Esophagus squamous epithelium (tissue), 5 donors: ENCODE data around the gene KCNQ4. TPM values are rescaled to one million over a fixed set of nuclear protein-coding genes. Genes with fewer than 3 reads are reported as not detected.

Experiments used
- DNase-seq: peaks from one replicate; lab custom pipeline; 2025; lab: John Stamatoyannopoulos, UW
- H3K27ac ChIP-seq, 4 donors: fragments of 200-600 bp; sonication (generic); one replicate each; pipeline ENCODE4 v1.5.1; 2016 to 2019; ENCODE audit warnings: mild to moderate bottlenecking in 1 of 4
- H3K27me3 ChIP-seq, 4 donors: fragments of 200-600 bp; sonication (generic); 1 replicate in 3 of 4; 2 replicates in 1 of 4; pipeline versions ENCODE4 v1.5.1 to v1.6.0; 2017 to 2021; ENCODE audit warnings: antibody characterized with exemption in 1 of 4
- H3K36me3 ChIP-seq, 3 donors: fragments of 200-600 bp; sonication (generic); one replicate each; pipeline ENCODE4 v1.5.1; 2016 to 2019
- H3K4me1 ChIP-seq, 3 donors: fragments of 200-600 bp; sonication (generic); one replicate each; pipeline ENCODE4 v1.5.1; 2017 to 2019
- H3K4me3 ChIP-seq, 4 donors: fragments of 200-600 bp; sonication (generic); 1 replicate in 3 of 4; 2 replicates in 1 of 4; pipeline ENCODE4 v1.5.1; 2016 to 2019; ENCODE audit warnings: mild to moderate bottlenecking in 2 of 4, moderate library complexity in 1 of 4
- H3K9me3 ChIP-seq, 3 donors: fragments of 200-600 bp; sonication (generic); one replicate each; pipeline ENCODE4 v1.5.1; 2016 to 2019
- CTCF ChIP-seq, 6 experiments: fragments of 450-650 bp in 4 of 6; fragments of 200-600 bp in 2 of 6; sonication (generic) in 2 of 6; IDR thresholded peaks; one replicate each; pipeline ENCODE4 v1.5.1; 2016 to 2019; ENCODE audit warnings: antibody characterized with exemption in 6 of 6, mild to moderate bottlenecking in 4 of 6, moderate library complexity in 4 of 6
- POLR2A ChIP-seq, 4 donors: fragments of 450-650 bp; IDR thresholded peaks; one replicate each; pipeline ENCODE4 v1.6.1; 2017; ENCODE audit warnings: antibody characterized with exemption in 4 of 4, mild to moderate bottlenecking in 4 of 4, moderate library complexity in 3 of 4
- WGBS, 2 donors: methylation state at CpG; one replicate each; pipeline ENCODE4 v1.1.5; 2018; 5-methylcytosine and 5-hydroxymethylcytosine counted together
- intact Hi-C: fragments of 100-400 bp; cut with DNase I; formaldehyde crosslinking; loops from one replicate; pipeline ENCODE4 v1.15.0; 2022
- total RNA-seq, 4 donors: library from RNA; depleted of rRNA; stranded (reverse); fragments of >200 nt; gene quantifications; one replicate each; pipeline ENCODE4 v1.1.0, GENCODE V29; 2016
- donor health status: DM: yes; HTN: yes; CAD: no.

Gene KCNQ4
- total RNA-seq, 4 donors from 2014 or later: 0.50 to 2.1 (median 0.81) TPM

DNA sequence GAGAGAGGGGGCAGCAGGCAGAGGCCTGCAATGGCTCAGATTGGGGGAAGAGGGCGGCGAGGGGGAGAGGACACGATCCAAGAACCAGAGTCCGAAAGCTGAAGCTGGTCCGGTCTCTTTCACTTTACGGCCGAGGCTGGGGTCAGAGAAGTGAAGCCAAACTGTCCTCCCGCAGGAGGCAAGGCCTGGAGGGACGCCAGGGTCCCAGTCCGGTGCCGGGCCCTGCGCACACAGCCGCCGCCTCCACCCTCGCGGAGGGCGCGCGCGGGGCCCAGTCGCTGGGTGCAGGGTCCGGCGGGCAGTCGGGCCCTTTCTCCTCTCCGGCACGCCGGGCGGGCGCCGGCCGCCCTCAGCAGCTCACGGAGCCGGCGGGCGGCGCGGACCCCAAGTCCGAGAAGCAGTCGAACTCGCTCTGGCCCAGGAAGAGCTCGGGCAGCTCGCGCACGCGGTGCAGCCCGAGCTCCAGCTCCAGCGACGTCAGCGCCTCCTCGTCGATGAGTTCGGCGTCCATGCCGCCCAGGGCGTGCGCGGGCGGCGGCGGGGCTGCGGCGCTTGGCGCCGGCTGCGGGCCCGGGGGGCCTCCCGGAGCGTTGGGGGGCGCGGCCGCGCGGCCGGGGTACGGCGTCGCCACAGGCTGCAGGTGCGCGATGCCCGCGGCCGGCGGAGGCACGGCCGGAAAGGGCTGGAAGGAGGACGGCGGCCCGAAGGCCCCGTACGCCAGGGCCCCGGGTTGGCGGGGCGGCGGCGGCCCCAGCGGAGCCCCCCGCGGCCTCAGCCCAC lies 77.8 kb downstream of the KCNQ4 start:
- intact Hi-C loops: no loop called here

GRCh38 chr1:40862008-40862863 lies 78.6 kb downstream of the KCNQ4 start, which contains the start of gene CITED4:
CITED4 (minus strand) TSS chr1:40862363; CDS start chr1:40862127, 236 bp downstream.
- 6% methylated on average over 8 of the region's 75 CpGs; no CpG with 5 or more reads in 1 of the 2 donors for WGBS, 2 donors
- Histone ChIP-seq H3K9me3 (no peaks in the 10 kb centered on the region), H3K4me3 (peak within 1 kb of the TSS; percentile 59 to 95 (median 86)), H3K36me3 (no peaks in the 10 kb centered on the region), H3K27me3 (no peaks in the 10 kb centered on the region), H3K4me1 (peaks cover 6 to 69% (median 9%) of the 10 kb centered on the region in 3 donors), H3K27ac (peak within 1 kb of the TSS; percentile 90 to 94 (median 94))
- peak in 3 of 6 experiments; percentile 2 to 24 (median 17) for TF ChIP-seq CTCF (IDR thresholded peaks at IDR 0.05)
- peak in 3 of 4 donors; percentile 94 to 98 (median 96) for TF ChIP-seq POLR2A (IDR thresholded peaks at IDR 0.05)
- intact Hi-C loops: no loop called here
- peak; percentile 57 for DNase-seq

More for the DNA sequence above, 77.8 kb downstream of the KCNQ4 start:
- Histone ChIP-seq H3K4me3 (peak overlapping the region; percentile 59 to 95 (median 86)), H3K27ac (peak overlapping the region; percentile 90 to 94 (median 94)), H3K4me1 (peaks cover 6 to 78% (median 9%) of the 10 kb centered on the region in 3 donors), H3K27me3 (no peaks in the 10 kb centered on the region), H3K36me3 (no peaks in the 10 kb centered on the region), H3K9me3 (no peaks in the 10 kb centered on the region)
- DNase-seq: no peak
- 6 to 20% methylated on average over 1 to 34 of the region's 98 CpGs for WGBS, 2 donors
- no peak for TF ChIP-seq CTCF (IDR thresholded peaks at IDR 0.05)
- TF ChIP-seq POLR2A (IDR thresholded peaks at IDR 0.05): no peak

DNA sequence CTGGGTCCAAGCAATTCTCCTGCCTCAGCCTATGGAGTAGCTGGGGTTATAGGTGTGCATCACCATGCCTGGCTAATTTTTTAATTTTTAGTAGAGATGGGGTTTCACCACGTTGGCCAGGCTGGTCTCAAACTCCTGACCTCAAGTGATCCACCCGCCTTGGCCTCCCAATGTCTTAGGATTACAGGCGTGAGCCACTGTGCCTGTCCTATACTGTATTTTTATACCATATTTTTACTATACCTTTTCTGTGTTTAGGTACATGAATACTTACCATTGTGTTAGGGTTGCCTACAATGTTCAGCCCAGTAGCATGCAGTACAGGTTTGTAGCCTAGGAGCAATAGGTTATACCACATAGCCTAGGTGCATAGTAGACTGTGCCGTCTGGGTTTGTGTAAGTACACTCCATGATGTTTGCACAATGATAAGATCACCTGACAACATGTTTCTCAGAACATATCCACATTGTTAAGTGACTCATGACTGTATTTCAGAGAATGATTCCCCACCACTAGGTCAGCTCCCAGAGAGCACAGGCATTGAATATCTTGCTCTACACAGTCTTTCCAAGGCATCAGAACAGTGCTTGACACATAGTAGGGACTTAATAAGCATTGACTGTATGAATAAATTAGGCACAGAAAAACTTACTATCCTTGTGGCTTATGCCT lies 84.6 kb downstream of the KCNQ4 start:
- TF ChIP-seq POLR2A (IDR thresholded peaks at IDR 0.05) (no peak), CTCF (IDR thresholded peaks at IDR 0.05) (no peak)
- Histone ChIP-seq H3K27ac (no peak overlapping the region), H3K4me3 (no peak overlapping the region), H3K4me1 (peaks cover 0 to 29% (median 5%) of the 10 kb centered on the region in 3 donors), H3K27me3 (no peaks in the 10 kb centered on the region), H3K9me3 (peaks cover 0 to 6% (median 0%) of the 10 kb centered on the region in 3 donors), H3K36me3 (no peaks in the 10 kb centered on the region)
- intact Hi-C loops: no loop called here
- DNase-seq: no peak
- 74 to 75% methylated on average over 4 of the region's 4 CpGs for whole genome bisulfite sequencing, 2 donors

DNA sequence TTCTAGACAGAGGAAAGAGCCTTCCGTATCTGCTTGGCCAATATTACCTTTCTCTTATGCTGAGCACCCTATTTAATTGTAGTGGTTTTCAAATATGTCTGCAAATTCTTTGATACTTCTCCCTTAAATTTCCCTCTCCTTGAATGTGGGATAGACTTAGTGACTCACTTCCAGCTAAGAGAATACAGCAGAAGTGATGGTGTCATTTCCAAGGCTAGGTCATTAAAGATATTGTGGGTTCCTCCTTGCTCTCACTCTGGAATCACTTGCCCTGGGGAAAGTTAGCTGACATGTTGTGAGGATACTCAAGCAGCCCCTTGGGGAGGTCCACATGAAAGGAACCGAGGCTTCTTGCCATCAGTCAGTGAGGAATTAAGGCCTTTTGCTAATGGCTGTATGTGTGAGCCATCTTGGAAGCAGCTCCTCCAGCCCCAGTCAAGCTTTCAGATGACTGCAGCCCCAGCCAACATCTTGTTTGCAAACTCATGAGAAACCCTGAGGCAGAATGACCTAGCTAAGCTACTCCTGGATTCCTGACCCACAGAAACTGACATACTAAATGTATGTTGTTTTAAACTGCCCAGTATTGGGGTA lies 86.6 kb downstream of the KCNQ4 start:
- no peaks in the 10 kb centered on the region for H3K36me3 ChIP-seq
- H3K4me3 ChIP-seq: no peak overlapping the region
- TF ChIP-seq POLR2A (IDR thresholded peaks at IDR 0.05) (no peak), CTCF (IDR thresholded peaks at IDR 0.05) (no peak)
- no peaks in the 10 kb centered on the region for H3K27me3 ChIP-seq
- H3K9me3 ChIP-seq: peaks cover 0 to 6% (median 0%) of the 10 kb centered on the region in 3 donors
- H3K4me1 ChIP-seq: peaks cover 0 to 18% (median 7%) of the 10 kb centered on the region in 3 donors
- intact Hi-C loops: no loop called here
- H3K27ac ChIP-seq: no peak overlapping the region
- DNase-seq: no peak
- 87 to 88% methylated on average over 2 of the region's 2 CpGs for WGBS, 2 donors
